NCI-H1930 (cell line): ENCODE results near the gene CLEC4D.
"Not testable (repeated sequence)": the region's sequence is repeated elsewhere in the genome, so short reads cannot be mapped to it uniquely, and the experiment has no call there.

Experiments
- DNase-seq, 2 experiments: peaks; one replicate each; lab custom pipeline; 2025; lab: John Stamatoyannopoulos, UW

Gene CLEC4D

DNA sequence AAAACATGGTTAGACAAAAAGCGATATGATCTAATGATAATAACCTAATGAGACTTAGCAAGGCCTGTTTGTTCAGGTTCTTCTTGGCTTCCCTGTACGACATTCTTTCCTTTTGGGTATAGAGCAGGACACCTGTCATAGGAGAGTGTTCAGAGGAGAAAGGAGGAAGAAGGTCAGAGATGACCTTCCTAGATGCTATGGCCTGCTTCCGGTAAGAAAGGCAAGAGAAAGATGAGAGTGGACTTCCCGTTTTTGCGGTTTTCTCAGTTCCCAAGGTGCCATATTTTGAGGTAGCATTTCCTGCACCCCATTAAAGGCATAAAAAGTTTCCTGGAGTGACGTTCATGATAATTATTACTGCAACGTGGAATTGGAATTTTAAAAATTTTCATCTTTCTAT lies 18.7 kb downstream of the CLEC4D start:
- no peak for DNase-seq

DNA sequence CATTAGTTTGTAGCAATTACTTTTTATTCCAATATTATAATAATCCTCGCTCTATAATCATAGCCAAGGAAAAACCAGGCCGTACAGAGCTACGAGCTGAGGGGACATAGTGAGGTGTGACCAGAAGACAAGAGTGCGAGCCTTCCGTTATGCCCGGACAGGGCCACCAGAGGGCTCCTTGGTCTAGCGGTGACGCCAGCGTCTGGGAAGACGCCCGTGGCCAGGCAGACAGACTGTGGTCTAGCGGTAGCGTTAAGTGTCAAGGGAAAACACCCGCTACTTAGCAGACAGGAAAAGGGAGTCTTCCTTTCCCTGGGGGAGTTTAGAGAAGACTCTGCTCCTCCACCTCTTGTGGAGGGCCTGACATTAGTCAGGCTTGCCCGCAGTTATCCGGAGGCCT lies 24.5 kb downstream of the CLEC4D start:
- DNase-seq = not testable (repeated sequence)

DNA sequence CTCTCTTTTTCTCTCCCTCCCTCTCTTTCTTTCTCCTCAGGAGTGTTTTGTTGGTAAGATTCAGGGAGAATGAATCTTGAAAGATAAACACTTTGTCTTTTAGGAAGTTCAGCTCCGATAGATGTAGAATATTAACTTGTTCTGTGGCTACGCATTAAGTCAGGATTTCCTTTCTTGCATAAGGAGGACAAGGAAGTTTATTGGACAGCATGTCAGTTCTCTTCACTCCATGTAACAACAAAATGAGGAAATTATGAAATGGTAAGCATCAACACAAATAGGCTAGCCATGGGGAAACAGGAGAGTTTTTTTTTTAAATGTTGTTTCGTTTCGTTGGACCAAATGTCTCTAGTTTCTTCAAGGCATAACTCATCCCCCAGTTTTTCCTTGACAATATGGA lies 27.5 kb downstream of the CLEC4D start, which contains the start of gene CLEC4E:
Gene CLEC4E, minus strand, starts transcription at position 75 of the 400 bp plus-strand sequence. CDS start 108 bp downstream, outside the sequence.
- DNase-seq = not testable (repeated sequence)

DNA sequence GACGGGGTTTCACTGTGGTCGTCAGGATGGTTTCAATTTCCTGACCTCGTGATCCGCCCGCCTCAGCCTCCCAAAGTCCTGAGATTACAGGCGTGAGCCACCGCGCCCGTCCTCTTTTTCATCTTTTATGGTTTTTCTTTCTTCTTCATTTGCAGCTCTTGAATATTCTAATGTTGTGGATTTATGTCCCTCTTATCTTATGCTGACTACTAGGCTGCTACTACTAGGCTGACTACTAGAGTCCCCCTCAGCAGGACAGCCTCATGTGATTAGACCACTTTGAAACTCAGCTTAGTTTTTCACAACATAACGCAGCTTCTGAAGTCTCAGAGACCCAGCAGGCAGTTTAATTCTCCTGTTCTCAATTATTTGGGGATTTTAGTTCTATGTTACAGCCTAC lies 28.3 kb downstream of the CLEC4D start:
- DNase-seq = no peak

DNA sequence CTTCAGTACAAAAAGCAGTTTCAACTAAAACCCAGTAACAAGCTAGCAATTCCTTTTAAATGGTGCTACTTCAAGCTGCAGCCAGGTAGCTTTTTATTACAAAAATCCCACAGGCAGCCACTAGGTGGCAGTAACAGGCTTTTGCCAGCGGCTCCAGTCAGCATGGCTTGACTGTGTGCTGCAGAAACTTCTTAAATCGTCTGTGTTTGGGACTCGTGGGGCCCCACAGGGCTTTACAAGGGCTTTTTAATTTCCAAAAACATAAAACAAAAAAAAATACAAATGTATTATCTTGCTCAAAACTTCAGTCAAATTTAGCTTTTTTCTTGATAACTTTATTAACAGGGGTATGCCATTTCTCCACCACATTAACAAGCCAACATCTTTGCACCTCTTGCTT lies 31.0 kb downstream of the CLEC4D start:
- DNase-seq = peak; percentile 16 to 70

DNA sequence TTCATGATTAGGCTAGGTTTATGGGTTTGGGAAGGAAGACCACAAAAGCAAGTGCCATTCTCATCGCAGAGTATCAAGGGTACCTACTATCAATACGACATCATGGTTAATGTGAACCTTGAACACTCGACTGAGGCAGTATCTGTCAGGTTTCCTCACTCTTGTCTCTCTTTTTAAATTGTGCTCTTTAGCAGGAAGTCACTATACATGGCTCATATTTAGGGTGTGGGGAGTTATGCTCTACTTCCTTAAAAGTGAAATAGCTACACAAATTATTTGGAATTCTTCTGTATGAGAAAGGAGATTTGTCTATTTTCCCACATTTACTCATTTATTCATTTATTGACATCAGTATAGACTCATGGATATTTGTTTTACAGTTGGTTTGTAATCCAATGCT lies 33.3 kb downstream of the CLEC4D start:
- no peak for DNase-seq

DNA sequence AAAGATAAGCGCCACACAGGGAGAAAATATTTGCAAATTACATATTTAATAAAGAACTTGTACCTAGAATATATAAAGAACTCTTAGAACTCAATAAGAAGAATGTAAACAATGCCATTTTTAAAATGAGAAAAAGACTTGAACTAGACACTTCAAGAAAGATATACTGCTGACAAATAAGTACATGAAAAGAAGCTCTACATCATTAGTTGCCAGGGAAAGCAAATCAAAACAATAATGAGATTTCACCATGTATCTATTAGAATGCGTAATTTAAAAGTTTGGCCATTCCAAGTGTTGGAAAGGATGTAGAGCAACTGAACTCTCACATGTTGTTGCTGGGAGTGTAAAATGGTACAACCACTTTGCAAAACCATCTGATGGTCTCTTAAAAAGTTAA lies 34.3 kb downstream of the CLEC4D start:
- DNase-seq = no peak

DNA sequence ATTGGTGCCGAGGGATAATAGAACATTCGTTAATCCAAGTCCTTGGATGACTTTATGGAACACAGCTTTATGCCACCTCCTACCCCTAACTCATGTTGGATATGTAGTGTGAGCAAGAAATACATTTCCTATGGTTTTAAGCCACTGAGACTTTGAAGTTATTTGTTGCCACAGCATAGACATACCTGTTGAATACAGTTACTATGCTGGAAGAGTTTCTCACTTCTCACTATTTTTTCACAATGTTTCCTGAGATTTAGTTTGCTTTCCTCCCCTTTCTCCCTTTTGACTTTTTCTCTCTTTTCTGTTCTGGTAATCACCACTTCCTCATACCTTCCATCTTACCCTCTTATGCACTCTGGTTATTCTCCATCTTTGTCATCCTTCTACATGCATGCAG lies 34.9 kb downstream of the CLEC4D start:
- DNase-seq = no peak

DNA sequence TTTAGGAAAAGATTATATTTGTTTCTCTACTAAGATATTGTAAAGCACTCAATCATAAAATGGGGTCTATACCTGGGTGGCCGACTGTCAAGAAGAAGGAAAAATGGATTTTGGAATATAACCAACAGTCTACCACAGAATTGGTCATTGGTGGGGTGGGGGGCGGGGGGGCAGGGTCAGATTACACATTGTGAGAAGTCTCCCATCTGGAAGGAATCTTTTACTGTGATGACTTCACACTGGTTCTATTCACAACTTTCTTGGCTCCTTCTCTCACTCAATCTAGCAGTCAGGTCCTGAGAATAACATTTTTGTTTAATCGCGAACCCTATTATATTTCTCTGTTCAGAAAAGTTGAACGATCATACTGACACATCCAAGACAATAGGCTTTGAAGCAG lies 36.1 kb downstream of the CLEC4D start:
- DNase-seq = no peak

DNA sequence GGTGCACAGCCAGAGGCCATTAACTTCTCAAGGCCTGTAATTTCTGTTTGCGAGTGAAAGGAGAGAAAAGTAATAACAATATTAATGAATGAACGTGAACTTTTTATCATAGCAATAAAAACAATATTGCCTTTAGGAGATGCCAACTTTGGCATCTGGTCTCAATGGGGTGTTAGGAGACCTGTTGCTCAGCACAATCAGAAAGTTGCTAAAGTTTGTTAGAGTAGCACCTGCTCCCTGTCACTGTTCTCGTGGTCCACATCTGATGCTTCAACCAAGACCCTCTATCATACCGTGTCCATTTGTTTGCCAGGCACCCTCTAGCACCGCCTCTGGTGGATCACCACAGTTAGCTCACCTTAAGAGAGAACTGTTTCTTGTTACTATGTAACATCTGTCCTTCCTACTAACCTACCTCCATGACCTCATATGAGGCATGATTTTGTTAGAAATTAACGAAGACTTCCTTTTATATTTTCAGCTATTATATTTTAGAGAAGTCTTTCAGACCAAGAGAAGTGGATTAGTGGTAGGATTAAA lies 39.9 kb downstream of the CLEC4D start:
- peak; percentile 49 to 53 for DNase-seq

DNA sequence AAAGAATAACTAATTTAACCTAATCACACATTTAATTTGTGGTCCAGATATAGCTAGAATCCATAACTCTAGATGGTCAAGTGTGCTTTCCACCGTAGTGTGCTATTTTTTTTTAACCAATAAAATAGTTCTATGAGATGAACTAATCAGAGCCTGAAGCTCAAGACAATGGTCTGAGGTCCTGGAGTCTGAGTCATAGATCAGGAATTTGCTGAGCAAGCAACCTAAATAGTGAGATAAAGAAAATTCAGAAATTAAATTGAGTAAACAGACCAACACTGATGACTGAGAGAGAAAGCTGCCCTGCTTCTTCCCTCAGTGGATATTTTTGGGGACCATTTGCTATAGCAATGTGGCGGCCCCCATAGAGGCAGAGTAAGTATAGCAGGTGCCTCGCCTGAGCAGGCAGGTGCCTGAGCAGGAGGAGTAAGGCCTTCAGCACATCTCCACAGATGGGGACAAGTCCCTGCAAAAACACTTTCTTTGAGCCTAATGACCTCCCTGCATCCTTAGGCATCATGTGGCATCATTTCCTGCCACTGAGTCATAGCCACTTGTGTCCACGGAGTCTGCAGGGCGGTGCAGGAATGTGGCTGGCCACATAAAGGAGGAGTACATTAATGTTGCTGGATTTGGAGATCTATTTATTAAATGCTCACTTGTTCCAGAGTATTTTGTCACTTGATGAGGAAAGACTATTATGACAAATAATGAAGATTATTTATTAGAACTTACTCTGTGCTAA lies 41.3 kb downstream of the CLEC4D start:
- no peak for DNase-seq

DNA sequence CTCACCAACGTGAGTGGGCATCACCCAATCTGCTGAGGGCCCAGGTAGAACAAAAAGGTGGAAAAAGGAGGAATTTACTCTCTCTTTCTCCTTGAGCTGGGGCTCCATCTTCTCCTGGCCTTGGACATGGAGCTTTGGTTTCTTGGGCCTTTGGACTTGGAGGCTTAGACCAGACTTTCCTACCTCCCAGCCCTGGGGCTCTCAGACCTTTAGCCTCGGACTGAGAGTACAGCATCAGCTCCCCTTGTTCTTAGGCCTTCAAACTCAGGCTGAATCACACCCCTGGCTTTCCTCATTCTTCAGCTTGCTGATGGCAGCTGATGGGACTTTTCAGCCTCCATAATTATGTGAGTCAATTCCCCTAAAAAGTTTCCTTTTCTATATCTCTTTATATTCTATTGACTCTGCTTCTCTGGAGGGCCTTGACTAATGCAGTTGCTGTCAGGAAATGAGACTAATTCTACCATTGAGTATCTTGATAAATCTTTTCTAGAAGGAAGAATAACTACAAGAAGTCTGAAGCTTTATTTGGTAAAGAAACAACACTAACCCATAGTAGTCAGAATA lies 43.3 kb downstream of the CLEC4D start:
- DNase-seq = no peak

DNA sequence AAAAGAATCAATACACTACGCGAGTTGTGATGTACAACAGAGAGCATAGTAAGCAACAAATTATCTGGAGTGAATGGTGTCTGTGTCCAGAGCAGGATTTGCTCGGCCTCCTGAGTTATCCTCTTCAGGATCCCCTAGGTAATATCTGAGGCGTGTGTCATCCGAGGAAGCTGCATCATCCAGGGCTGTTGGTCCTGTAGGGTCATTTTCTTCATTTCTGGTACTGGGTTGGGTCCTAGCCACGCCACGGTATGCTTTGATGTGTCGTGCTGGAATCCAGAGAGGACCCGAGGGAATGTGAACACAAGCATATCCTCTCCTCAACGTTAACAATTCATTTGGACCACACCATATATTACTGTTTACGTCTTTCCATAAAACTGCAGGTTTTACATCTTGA lies 46.4 kb downstream of the CLEC4D start:
- DNase-seq = no peak

DNA sequence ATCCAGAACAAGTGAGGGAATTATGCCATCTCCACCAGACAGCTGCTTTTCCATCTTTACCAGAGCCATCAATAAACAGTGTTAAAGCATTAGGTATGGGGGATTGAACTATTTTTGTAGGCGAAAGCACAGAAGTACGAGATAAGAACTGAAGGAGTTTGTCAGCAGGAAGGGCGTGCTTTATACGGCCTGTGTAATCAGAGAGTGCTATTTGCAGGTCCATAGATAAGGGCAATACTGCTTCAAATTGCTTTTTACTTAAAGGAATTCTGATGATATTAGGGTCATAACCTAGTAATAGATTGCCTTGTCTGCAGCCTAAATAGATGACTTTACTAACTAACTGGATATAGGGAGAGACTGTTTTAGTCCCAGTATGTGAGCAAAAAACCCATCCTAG lies 47.7 kb downstream of the CLEC4D start:
- no peak for DNase-seq

DNA sequence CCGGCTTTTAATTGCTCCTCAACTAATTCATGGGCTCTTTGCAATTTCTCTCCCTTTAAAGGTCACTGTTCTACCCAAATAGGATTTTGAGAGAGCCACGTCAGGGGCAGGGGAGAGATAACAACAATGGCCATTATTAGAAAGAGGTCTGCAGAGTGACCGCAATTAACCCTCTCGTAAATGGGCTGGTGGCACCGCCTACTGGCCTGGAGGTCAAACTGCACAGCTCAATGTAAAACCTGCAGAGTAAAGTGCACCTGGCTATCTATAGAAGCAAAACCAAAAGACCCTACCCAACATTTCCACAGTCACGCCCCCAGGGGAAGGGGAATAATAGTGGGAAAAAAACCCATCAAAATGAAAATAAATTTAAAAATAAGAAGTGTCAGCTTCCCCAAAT lies 49.0 kb downstream of the CLEC4D start:
- no peak for DNase-seq

DNA sequence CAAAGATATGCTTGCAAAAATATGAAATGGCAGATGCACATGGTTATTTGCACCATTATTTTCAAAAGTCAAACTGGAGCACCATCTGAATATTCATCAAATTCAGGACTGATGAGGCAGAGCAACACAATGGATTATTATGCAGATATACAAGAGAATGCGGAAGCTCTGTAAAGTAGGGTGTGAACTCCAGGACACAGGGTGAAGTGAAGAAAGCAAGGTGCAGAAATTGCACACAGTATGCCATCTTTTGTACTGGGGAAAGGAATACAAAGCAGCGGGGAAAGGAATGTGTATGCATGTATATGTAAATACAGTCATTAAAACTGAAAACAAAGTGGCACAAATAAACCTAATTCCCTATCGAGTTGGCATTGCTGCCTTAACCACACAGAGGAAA lies 50.1 kb downstream of the CLEC4D start:
- no peak for DNase-seq

DNA sequence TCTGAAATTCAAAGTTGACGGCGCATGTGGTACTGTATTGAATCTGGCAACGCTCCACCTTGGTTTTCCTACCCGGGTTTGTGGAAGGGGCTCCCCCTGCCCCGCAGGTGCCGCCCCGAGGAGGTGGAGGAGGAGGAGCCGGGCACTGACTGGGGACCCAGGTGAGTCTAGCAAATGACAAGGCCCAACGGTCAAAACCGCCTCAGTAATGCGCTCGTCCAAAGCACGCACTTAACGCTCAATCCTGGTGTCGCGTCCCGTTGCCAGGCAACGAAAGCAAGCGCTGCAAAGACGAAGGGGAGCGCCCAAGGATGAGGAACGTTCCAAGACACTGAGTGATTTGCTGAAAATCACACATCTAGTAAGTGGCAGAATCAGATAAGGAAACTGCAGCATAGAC lies 51.4 kb downstream of the CLEC4D start:
- no peak for DNase-seq

DNA sequence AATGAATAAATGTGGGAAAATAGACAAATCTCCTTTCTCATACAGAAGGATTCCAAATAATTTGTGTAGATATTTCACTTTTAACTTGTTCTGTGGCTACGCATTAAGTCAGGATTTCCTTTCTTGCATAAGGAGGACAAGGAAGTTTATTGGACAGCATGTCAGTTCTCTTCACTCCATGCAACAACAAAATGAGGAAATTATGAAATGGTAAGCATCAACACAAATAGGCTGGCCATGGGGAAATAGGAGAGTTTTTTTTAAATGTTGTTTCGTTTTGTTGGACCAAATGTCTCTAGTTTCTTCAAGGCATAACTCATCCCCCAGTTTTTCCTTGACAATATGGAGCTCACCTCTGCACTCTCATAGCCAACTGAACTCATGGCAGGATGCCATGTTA lies 52.7 kb downstream of the CLEC4D start:
- DNase-seq = not testable (repeated sequence)

DNA sequence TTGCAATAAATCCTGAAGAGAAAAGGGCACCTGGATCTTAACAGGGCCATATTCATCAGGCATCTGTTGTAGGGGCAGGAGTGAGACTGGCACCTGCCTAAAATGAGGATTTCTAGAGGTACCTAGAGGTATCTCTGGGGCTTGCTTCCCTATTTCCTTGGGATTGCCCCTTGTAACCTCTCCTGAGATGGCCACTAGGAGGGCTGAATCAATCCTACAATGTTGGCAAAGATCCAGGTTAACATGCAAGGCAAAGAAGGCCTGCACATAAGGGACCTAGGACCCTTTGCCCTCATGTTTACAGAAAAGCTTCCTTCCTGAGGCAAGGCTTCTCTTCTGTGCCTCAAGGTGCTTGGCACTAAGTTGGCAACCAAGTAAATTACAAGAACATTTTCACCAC lies 53.2 kb downstream of the CLEC4D start:
- no peak for DNase-seq
